Fibroblast of lung (primary cell): ENCODE results near the gene ENTPD7. TPM values are rescaled to one million over a fixed set of nuclear protein-coding genes. Genes with fewer than 3 reads are reported as not detected.

ENCODE experiments used
- DNase-seq, 2 donors: peaks; one replicate each; pipeline versions ENCODE4 v3.0.0 to v3.0.0-alpha.2; 2010; ENCODE audit warnings: low read depth in 2 of 2
- H2AFZ ChIP-seq: 2 replicates; pipeline ENCODE4 v1.5.1; 2012; ENCODE audit warnings: low read length, control low read depth, inconsistent platforms
- H3K27ac ChIP-seq: 2 replicates; pipeline ENCODE4 v1.5.1; 2011; ENCODE audit warnings: low read length, control low read depth; ENCODE audit not compliant: insufficient read depth
- H3K27me3 ChIP-seq: 2 replicates; pipeline ENCODE4 v1.5.1; 2011; ENCODE audit warnings: mild to moderate bottlenecking, low read length; ENCODE audit not compliant: control insufficient read depth, insufficient read depth
- H3K36me3 ChIP-seq: 2 replicates; pipeline ENCODE4 v1.5.1; 2011; ENCODE audit warnings: low read length; ENCODE audit not compliant: control insufficient read depth, insufficient read depth
- H3K4me1 ChIP-seq: 2 replicates; pipeline ENCODE4 v1.5.1; 2011; ENCODE audit warnings: low read length; ENCODE audit not compliant: control insufficient read depth, insufficient read depth; ENCODE audit errors: extremely low read depth
- H3K4me2 ChIP-seq: 2 replicates; pipeline ENCODE4 v1.5.1; 2011; ENCODE audit warnings: low read length, control low read depth; ENCODE audit not compliant: insufficient read depth; ENCODE audit errors: extremely low read depth
- H3K4me3 ChIP-seq, 4 experiments: fragments of 200-600 bp in 1 of 4; sonication (generic) in 1 of 4; replicated peaks in 1 of 4; 2 replicates each; pipeline ENCODE4 v1.5.1; 2011 to 2016; ENCODE audit warnings: low read length in 4 of 4, low read depth in 3 of 4, mild to moderate bottlenecking in 3 of 4, control low read depth in 2 of 4, inconsistent platforms in 1 of 4, mixed read lengths in 1 of 4; ENCODE audit not compliant: insufficient read depth in 1 of 4; ENCODE audit errors: control extremely low read depth in 1 of 4
- H3K79me2 ChIP-seq: 2 replicates; pipeline ENCODE4 v1.5.1; 2012; ENCODE audit warnings: mild to moderate bottlenecking, low read length, inconsistent platforms; ENCODE audit not compliant: control insufficient read depth, insufficient read depth
- H3K9ac ChIP-seq: 2 replicates; pipeline ENCODE4 v1.5.1; 2011; ENCODE audit warnings: mild to moderate bottlenecking, low read length, control low read depth; ENCODE audit not compliant: insufficient read depth
- H3K9me3 ChIP-seq: 2 replicates; pipeline ENCODE4 v1.5.1; 2012; ENCODE audit warnings: low read depth, low read length; ENCODE audit not compliant: control insufficient read depth, insufficient read depth
- H4K20me1 ChIP-seq: 2 replicates; pipeline ENCODE4 v1.5.1; 2011; ENCODE audit warnings: low read length; ENCODE audit not compliant: control insufficient read depth, insufficient read depth; ENCODE audit errors: extremely low read depth
- EZH2 ChIP-seq: IDR thresholded peaks from 2 replicates; pipeline ENCODE4 v1.5.1; 2012; ENCODE audit warnings: low read length, control low read depth, mild to moderate bottlenecking; ENCODE audit errors: missing control alignments
- polyA plus RNA-seq, 2 donors: library from polyadenylated mRNA; depleted of rRNA in 1 of 2; stranded (reverse) in 1 of 2; unstranded in 1 of 2; fragments of >200 nt; gene quantifications; 2 replicates each; pipeline ENCODE4 v1.2.1, GENCODE V29; 2011 to 2012; ENCODE audit warnings: missing spikeins in 1 of 2
- total RNA-seq: library from RNA; depleted of rRNA; stranded (reverse); fragments of >200 nt; gene quantifications from 2 replicates; pipeline ENCODE4 v1.2.1, GENCODE V29; 2014
- TF ChIP-seq, protein P1 (sequence below), 2 donors: IDR thresholded peaks in 1 of 2; conservative IDR thresholded peaks in 1 of 2; 1 replicate in 1 of 2; 2 replicates in 1 of 2; pipeline ENCODE4 v1.5.1; 2011 to 2012; ENCODE audit warnings: low read length in 2 of 2, control low read depth in 1 of 2, inconsistent platforms in 1 of 2, low read depth in 1 of 2, mild to moderate bottlenecking in 1 of 2

Gene ENTPD7
- total and polyA plus RNA-seq, 2 donors (not counting 1 experiment from before 2014, with no cell fraction given) = 17.3 to 28.9 TPM

DNA sequence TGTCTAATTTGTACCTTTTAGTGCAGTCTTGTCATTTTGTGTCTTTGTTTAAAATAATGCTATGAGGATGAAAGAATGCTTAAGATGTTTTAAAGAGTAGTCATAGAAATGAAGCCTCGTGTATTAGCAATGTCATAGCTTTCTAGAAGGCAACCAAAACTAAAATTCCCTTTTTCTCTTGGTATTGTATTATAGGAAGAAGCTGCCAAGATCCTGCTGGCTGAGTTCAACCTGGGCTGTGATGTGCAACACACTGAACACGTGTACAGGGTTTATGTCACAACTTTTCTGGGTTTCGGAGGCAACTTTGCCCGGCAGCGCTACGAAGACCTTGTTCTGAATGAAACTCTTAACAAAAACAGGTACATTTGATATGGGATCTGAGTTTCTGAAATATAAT, 36.5 kb downstream of the ENTPD7 start:
- H4K20me1 ChIP-seq = no peaks in the 10 kb centered on the region
- H3K36me3 ChIP-seq = peaks cover 5% of the 10 kb centered on the region
- TF ChIP-seq EZH2 = no peak
- TF ChIP-seq, protein P1, sequence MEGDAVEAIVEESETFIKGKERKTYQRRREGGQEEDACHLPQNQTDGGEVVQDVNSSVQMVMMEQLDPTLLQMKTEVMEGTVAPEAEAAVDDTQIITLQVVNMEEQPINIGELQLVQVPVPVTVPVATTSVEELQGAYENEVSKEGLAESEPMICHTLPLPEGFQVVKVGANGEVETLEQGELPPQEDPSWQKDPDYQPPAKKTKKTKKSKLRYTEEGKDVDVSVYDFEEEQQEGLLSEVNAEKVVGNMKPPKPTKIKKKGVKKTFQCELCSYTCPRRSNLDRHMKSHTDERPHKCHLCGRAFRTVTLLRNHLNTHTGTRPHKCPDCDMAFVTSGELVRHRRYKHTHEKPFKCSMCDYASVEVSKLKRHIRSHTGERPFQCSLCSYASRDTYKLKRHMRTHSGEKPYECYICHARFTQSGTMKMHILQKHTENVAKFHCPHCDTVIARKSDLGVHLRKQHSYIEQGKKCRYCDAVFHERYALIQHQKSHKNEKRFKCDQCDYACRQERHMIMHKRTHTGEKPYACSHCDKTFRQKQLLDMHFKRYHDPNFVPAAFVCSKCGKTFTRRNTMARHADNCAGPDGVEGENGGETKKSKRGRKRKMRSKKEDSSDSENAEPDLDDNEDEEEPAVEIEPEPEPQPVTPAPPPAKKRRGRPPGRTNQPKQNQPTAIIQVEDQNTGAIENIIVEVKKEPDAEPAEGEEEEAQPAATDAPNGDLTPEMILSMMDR (conservative IDR thresholded peaks at IDR 0.05 in 1 of 2, IDR thresholded peaks at IDR 0.05 in 1 of 2; ENCODE audit: low read depth in 1 of 2, low read length in 2 of 2) = no peak

GRCh38 chr10:99698504-99699080, 39.3 kb downstream of the ENTPD7 start:
- H3K36me3 ChIP-seq = peaks cover 3% of the 10 kb centered on the region
- no peak overlapping the region for H3K27ac ChIP-seq
- H3K4me3 ChIP-seq = no peak overlapping the region
- DNase-seq = no peak
- H3K27me3 ChIP-seq = no peaks in the 10 kb centered on the region
- no peak overlapping the region for H3K9ac ChIP-seq
- H3K4me1 ChIP-seq = peaks cover 7% of the 10 kb centered on the region
- H3K79me2 ChIP-seq = no peaks in the 10 kb centered on the region
- H2AFZ ChIP-seq = no peak overlapping the region
- TF ChIP-seq, protein P1 (conservative IDR thresholded peaks at IDR 0.05 in 1 of 2, IDR thresholded peaks at IDR 0.05 in 1 of 2; ENCODE audit: low read depth in 1 of 2, low read length in 2 of 2) = no peak
- no peak for TF ChIP-seq EZH2
- H3K4me2 ChIP-seq = no peak overlapping the region
- H3K9me3 ChIP-seq = no peaks in the 10 kb centered on the region
- no peaks in the 10 kb centered on the region for H4K20me1 ChIP-seq

More for the DNA sequence above, 36.5 kb downstream of the ENTPD7 start:
- Histone ChIP-seq H3K27me3 (no peaks in the 10 kb centered on the region), H3K27ac (no peak overlapping the region), H3K4me1 (peaks cover 7% of the 10 kb centered on the region), H3K9me3 (no peaks in the 10 kb centered on the region), H3K4me3 (no peak overlapping the region), H3K79me2 (no peaks in the 10 kb centered on the region), H2AFZ (no peak overlapping the region), H3K4me2 (no peak overlapping the region), H3K9ac (no peak overlapping the region)
- peak in 1 of 2 donors; percentile 60 for DNase-seq

- Histone ChIP-seq H3K4me1 (peaks cover 2% of the 10 kb centered on the region), H3K4me3 (no peak overlapping the region), H3K27ac (no peak overlapping the region), H3K36me3 (peaks cover 11% of the 10 kb centered on the region), H3K9me3 (no peaks in the 10 kb centered on the region), H3K79me2 (no peaks in the 10 kb centered on the region), H3K27me3 (no peaks in the 10 kb centered on the region), H3K9ac (no peak overlapping the region), H4K20me1 (no peaks in the 10 kb centered on the region), H2AFZ (no peak overlapping the region), H3K4me2 (no peak overlapping the region)
- no peak for TF ChIP-seq EZH2
- TF ChIP-seq, protein P1 (conservative IDR thresholded peaks at IDR 0.05 in 1 of 2, IDR thresholded peaks at IDR 0.05 in 1 of 2; ENCODE audit: low read depth in 1 of 2, low read length in 2 of 2) = no peak
- DNase-seq = no peak
These were observed 41.3 kb downstream of the ENTPD7 start for GRCh38 chr10:99700649-99701048.
